HG02759 (cell line): Measurements from ENCODE around the gene MECP2.

Experiments
- ATAC-seq: cut with Tn5 transposase; IDR thresholded peaks from one replicate; pipeline ENCODE4 v1.9.1; 2021; ENCODE audit warnings: mild to moderate bottlenecking, moderate library complexity; ENCODE audit not compliant: unreplicated experiment

MECP2 gene

GRCh38 chrX:153972368-153973126, 125.0 kb downstream of the MECP2 start, which contains the start of gene TMEM187:
Gene TMEM187, plus strand, starts transcription at chrX:153972754. Its CDS starts 9,309 bp downstream, at chrX:153982063.
- peak; percentile 57 for ATAC-seq
